GM10248 (cell line): ENCODE measurements around the gene EHMT2.

Source experiments
- CTCF ChIA-PET: fragments of 300-600 bp; sonication (Branson Sonifier 250); formaldehyde crosslinking; extraction: SDS; loops from one replicate; lab custom pipeline; 2021; ENCODE audit warnings: antibody characterized with exemption; lab: Yijun Ruan, JAX
- POLR2A ChIA-PET: fragments of 350-650 bp; sonication (Branson Sonifier 250); formaldehyde crosslinking; extraction: SDS; loops from one replicate; lab custom pipeline; 2020; ENCODE audit warnings: antibody characterized with exemption; lab: Yijun Ruan, JAX
- DNase-seq: peaks from one replicate; pipeline ENCODE4 v3.0.0; 2012; ENCODE audit errors: extremely low spot score
- CTCF ChIP-seq: IDR thresholded peaks from 2 replicates; pipeline ENCODE4 v1.5.1; 2012; ENCODE audit warnings: mild to moderate bottlenecking, low read depth; ENCODE audit errors: extremely low read depth, missing control alignments, control extremely low read depth

Gene EHMT2

GRCh38 chr6:31834367-31835250 is 62.9 kb downstream of the EHMT2 start:
- TF ChIP-seq CTCF, result no peak
- peak; percentile 86 for DNase-seq
- ChIA-PET POLR2A (interaction anchor here (0.6 to 3.7 kb wide), 8 partner anchors 17 to 131 kb away, joined by 3 to 30 read pairs (median 4); partner anchors contain the start of genes ABHD16A, HSPA1A, HSPA1L and NEU1), CTCF (no interaction called here)

GRCh38 chr6:31831350-31832215 is 65.9 kb downstream of the EHMT2 start:
- DNase-seq, result no peak
- no peak for TF ChIP-seq CTCF
- POLR2A ChIA-PET, result interaction anchor here (0.6 to 2.1 kb wide), 5 partner anchors 17 to 168 kb away, joined by 3 to 14 read pairs (median 3); partner anchors contain the start of genes DXO, HSPA1A, HSPA1L and NEU1
- CTCF ChIA-PET, result interaction anchor here (0.6 to 2.0 kb wide), 8 partner anchors 23 to 337 kb away, joined by 3 to 7 read pairs (median 4); partner anchors contain the start of genes LSM2, LY6G5C and VARS1

GRCh38 chr6:31830886-31831335 is 66.6 kb downstream of the EHMT2 start:
- TF ChIP-seq CTCF, result no peak
- DNase-seq, result no peak
- ChIA-PET POLR2A (interaction anchor here (0.6 to 2.1 kb wide), 9 partner anchors 16 to 299 kb away, joined by 3 to 14 read pairs (median 6); partner anchors contain the start of genes DXO, HSPA1A, HSPA1L and LY6G6C), CTCF (interaction anchor here (0.6 to 2.0 kb wide), 20 partner anchors 8 to 336 kb away, joined by 3 to 7 read pairs (median 4); partner anchors contain the start of genes ABHD16A, ATP6V1G2, DDX39B and LSM2)
